GM12891 (cell line): ENCODE results near the gene LSG1.

Experiments used
- DNase-seq: peaks from one replicate; pipeline ENCODE4 v3.0.0; 2011; ENCODE audit warnings: low spot score; ENCODE audit not compliant: insufficient read length
- FAIRE-seq: peaks from 2 replicates; lab custom pipeline; 2011; peaks lifted over from hg19 to GRCh38; lab: Jason Lieb, UNC
- PAX5 ChIP-seq: IDR thresholded peaks from 2 replicates; pipeline ENCODE4 v1.6.1; 2011; ENCODE audit warnings: low read length, moderate library complexity, mild to moderate bottlenecking; ENCODE audit not compliant: insufficient read depth, severe bottlenecking
- POLR2A ChIP-seq: IDR thresholded peaks from 2 replicates; pipeline ENCODE4 v1.6.1; 2011; ENCODE audit warnings: low read depth, low read length, control low read depth
- POLR2AphosphoS5 ChIP-seq: IDR thresholded peaks from 2 replicates; pipeline ENCODE4 v1.6.1; 2011; ENCODE audit warnings: low read depth, low read length, control low read depth
- POU2F2 ChIP-seq: IDR thresholded peaks from 2 replicates; pipeline ENCODE4 v1.6.1; 2011; ENCODE audit warnings: low read depth, mild to moderate bottlenecking, control low read depth, low read length, moderate library complexity
- SPI1 ChIP-seq: IDR thresholded peaks from 2 replicates; pipeline ENCODE4 v1.6.1; 2011; ENCODE audit warnings: low read depth, low read length, control low read depth
- TAF1 ChIP-seq: IDR thresholded peaks from 2 replicates; pipeline ENCODE4 v1.6.1; 2011; ENCODE audit warnings: low read depth, low read length, control low read depth

LSG1 gene

DNA sequence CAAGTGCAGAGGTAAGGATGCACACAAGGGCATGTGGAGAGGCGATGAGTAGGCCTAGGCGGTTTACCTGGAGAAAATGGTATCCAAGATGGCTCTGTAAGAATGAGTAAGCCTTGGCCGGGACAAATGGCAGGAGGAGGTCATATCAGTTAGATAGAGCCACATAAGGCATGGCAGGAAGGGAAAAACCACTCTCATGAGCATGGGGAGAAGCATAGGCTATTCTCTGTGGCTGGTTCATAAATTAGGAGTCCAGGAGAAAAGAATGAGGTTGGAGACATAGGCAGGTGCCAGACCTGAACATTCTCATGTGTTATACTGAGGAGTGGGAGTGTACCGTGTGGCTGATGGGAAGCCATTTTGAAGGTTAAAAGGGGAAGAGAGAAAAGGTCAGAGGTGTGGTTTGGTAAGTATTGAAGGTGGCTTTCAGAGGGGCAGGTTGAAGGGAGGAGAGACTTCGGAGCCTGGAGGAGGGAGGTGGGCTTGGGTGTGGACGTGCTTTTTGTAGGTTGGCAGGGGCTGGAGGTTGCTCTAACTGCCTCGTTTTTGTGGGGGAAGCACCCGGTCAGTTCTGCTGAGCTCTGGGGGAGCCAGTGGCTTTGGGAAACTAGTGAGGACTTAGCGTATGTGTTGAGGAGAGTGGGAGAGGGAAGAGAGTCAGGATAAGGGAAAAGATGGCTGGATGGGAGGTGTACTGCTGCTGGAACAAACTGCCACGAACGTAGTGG is 9.1 kb upstream of the LSG1 start:
- TF ChIP-seq SPI1 (peak; percentile 57; the same call in 1 of the 2 replicates), POLR2A (no peak)
- DNase-seq (no peak), FAIRE-seq (no peak)

GRCh38 chr3:194676471-194676870 is 4.5 kb upstream of the LSG1 start:
- DNase-seq, result no peak
- no peak for FAIRE-seq
- TF ChIP-seq POU2F2 (no peak), TAF1 (no peak), PAX5 (no peak), SPI1 (no peak), POLR2A (no peak), POLR2AphosphoS5 (no peak)

DNA sequence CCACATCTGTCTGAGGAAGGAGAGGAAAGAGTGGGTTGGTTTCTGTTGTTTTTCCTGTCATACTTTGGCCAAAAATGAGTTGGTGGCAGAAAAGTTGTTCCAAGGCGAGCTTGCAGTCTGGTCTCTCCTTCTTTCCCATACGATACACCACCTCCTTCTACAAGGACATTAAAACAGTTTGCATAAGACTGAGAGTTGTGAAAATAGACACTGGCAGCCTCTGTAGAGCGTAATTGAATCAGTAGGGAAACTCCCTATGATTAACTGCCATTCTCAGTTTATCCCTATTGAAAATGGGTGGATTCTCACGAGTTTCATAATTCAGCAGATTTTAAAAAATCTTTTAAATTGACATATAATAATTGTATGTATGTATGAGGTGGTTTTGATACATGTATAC is 3.7 kb upstream of the LSG1 start:
- no peak for DNase-seq
- TF ChIP-seq POLR2A (no peak), TAF1 (no peak), POU2F2 (no peak), PAX5 (no peak), POLR2AphosphoS5 (no peak), SPI1 (no peak)
- FAIRE-seq, result no peak

DNA sequence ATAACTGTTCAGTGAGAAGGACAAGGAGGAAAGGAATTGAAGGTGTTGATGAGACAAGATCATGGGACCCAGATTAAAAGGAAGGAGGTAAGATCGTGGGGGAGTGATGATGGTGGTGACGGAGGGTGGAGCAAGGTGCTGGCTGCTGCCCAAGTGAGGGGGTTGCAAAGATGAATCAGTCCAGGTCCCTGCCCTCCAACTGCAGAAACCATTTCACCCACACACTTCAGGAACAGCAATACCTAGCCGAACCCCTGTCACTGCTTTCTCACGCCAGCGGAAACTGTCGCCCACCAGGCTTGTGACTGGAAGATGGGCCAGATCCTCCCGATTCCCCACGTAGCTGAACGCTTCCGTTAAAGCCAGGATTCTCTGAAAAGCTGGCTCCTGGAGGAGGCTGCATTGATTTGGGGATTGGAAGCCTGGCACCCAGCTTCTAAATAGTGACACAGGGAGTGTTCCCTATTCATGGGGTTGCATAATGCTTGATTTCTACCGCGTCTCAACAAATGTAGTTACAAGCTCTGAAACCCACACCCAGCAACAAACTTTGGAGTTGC is 3.2 kb upstream of the LSG1 start:
- DNase-seq (no peak), FAIRE-seq (no peak)
- TF ChIP-seq POLR2A (no peak), PAX5 (no peak), SPI1 (no peak), POU2F2 (no peak), POLR2AphosphoS5 (no peak), TAF1 (no peak)

DNA sequence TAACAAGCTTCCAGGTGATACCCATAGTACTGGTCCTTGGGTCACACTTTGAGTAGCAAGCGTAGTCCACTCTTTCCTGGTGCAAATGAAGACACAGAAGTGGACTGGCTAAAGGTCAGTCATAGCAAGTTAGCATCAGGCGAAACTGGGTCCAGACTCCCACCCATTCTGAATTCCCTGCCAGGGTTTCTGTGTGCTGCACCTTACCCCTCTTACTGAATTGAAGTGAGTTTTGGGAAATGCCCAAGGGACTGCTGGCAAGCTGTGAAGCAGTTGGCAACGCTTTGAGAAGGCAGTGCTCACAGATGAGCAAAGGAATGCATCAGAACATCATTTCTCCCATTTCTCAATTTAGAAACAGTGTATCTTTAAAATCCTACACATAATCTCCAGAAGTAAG is 1.8 kb upstream of the LSG1 start:
- TF ChIP-seq TAF1 (no peak), POU2F2 (no peak), PAX5 (no peak), POLR2AphosphoS5 (no peak), POLR2A (no peak), SPI1 (no peak)
- no peak for FAIRE-seq
- no peak for DNase-seq

DNA sequence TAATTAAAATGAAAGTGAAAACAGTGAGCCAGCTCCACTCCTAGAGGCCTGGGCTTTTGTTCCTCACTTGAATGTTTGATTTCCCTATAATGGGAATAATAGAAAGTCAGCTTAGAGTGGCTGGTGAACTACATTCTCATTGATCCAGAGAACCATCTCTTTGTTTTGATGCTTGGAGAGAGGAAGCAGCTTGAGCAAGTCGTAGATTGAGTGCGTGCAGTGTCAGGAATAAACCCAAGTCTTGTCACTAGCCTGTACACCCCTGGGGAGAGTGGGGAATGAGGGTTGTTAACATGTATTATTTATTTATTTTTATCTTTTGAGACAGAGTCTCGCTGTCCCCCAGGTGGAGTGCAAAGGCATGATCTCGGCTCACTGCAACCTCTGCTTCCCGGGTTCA is 885 bp upstream of the LSG1 start:
- TF ChIP-seq PAX5 (no peak), POLR2A (no peak), TAF1 (no peak), SPI1 (no peak), POU2F2 (no peak)
- FAIRE-seq, result no peak
- DNase-seq, result no peak

GRCh38 chr3:194671511-194671899 is 486 bp downstream of the LSG1 start:
- TF ChIP-seq POU2F2 (no peak), TAF1 (no peak), POLR2A (no peak), POLR2AphosphoS5 (no peak), PAX5 (no peak), SPI1 (no peak)
- FAIRE-seq (peak; percentile 26), DNase-seq (no peak)

DNA sequence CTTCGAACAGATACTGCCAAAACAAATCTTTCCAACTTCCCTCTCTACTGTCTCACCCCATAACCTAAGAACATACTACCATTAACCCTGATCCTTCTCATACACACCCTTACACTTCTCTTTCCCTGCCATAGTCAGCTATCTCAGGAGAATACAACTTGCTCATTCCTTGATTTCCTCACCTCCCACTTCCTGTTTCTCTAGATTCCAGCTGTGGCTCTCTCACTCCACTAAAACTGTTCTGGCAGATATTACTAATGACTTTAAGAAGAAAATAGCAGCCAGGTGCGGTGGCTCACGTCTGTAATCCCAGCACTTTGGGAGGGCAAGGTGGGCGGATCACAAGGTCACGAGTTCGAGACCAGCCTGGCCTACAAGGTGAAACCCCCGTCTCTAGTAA is 4.6 kb downstream of the LSG1 start:
- FAIRE-seq (no peak), DNase-seq (no peak)
- TF ChIP-seq SPI1, result peak; percentile 60
- no peak for TF ChIP-seq PAX5

DNA sequence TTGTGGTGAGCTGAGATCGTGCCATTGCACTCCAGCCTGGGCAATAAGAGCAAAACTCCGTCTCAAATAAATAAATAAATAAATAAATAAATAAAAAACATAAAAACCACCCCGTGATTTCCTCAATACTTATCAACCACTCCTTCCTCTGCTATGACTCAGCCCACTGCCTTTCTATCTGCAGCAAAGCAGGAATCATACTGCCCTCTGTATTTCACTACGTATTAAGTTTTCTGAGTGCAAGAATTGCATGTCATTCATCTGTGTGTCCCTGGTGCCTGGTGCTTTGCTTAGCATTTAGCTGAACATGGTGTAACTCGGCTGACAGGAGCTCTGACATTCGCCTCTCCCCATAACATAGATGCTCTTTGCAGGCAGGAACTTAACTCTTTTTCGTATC is 7.1 kb downstream of the LSG1 start:
- no peak for TF ChIP-seq POU2F2
- TF ChIP-seq POLR2AphosphoS5, result no peak
- TF ChIP-seq POLR2A, result no peak
- TF ChIP-seq PAX5, result no peak
- TF ChIP-seq SPI1, result no peak
- no peak for TF ChIP-seq TAF1
- FAIRE-seq, result no peak
- no peak for DNase-seq

DNA sequence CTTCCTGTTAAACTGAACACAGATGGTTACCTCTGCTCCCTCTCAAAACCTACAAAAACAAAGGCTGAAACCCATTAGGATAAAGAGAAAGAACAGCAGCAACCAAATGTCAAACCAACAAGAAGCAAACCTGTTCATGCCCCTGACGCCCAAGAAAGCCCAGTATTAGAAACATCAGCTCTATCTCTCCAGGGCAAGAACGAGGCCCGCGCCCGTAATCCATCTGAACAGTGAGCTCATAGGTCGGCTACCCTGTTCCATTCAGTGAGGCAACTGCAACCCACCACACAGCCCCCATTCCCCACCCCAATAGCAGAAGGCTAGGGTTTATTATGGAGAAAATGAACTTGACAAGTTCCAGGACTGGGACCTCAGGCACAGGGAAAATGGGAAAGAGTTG is 10.0 kb downstream of the LSG1 start:
- FAIRE-seq (no peak), DNase-seq (no peak)
- no peak for TF ChIP-seq POU2F2
- TF ChIP-seq PAX5, result no peak
- no peak for TF ChIP-seq POLR2AphosphoS5
- no peak for TF ChIP-seq POLR2A
- TF ChIP-seq SPI1, result no peak
- TF ChIP-seq TAF1, result no peak
